MCF 10A (cell line): ENCODE measurements around the gene CLDN18. TPM values are rescaled to one million over a fixed set of nuclear protein-coding genes. Genes with fewer than 3 reads are reported as not detected.

ENCODE experiments used
- BruUV-seq: library from RNA; stranded (reverse); fragments of 400-500 nt; replicated peaks from 2 replicates; lab custom pipeline; 2021; lab: Mats Ljungman, UMichigan
- CTCF ChIA-PET: fragments of 300-600 bp; sonication (Branson Sonifier 250); formaldehyde crosslinking; extraction: SDS; loops from one replicate; lab custom pipeline; 2021; ENCODE audit warnings: antibody characterized with exemption, inconsistent platforms; lab: Yijun Ruan, JAX
- POLR2A ChIA-PET: fragments of 300-600, 350-650 bp; sonication (Branson Sonifier 250); formaldehyde crosslinking; extraction: SDS; loops from one replicate; lab custom pipeline; 2020; ENCODE audit warnings: antibody characterized with exemption, inconsistent platforms; lab: Yijun Ruan, JAX
- DNase-seq: peaks from one replicate; pipeline ENCODE4 v3.0.0-alpha.2; 2018; ENCODE audit not compliant: unreplicated experiment
- H3K27ac Mint-ChIP-seq: one replicate; pipeline ENCODE4 v1.8.0; 2022; ENCODE audit warnings: mild to moderate bottlenecking, low read depth, mixed read lengths; ENCODE audit not compliant: unreplicated experiment
- H3K27me3 Mint-ChIP-seq: one replicate; pipeline ENCODE4 v1.8.0; 2022; ENCODE audit warnings: mixed read lengths; ENCODE audit not compliant: insufficient read depth, unreplicated experiment
- H3K36me3 Mint-ChIP-seq: one replicate; pipeline ENCODE4 v1.8.0; 2022; ENCODE audit warnings: mild to moderate bottlenecking, moderate library complexity, mixed read lengths; ENCODE audit not compliant: insufficient read depth, unreplicated experiment
- H3K4me1 Mint-ChIP-seq: one replicate; pipeline ENCODE4 v1.8.0; 2022; ENCODE audit warnings: mixed read lengths; ENCODE audit not compliant: insufficient read depth, unreplicated experiment
- H3K4me3 Mint-ChIP-seq: one replicate; pipeline ENCODE4 v1.8.0; 2022; ENCODE audit warnings: mild to moderate bottlenecking, moderate library complexity, mixed read lengths; ENCODE audit not compliant: unreplicated experiment
- H3K9me3 Mint-ChIP-seq: one replicate; pipeline ENCODE4 v1.8.0; 2022; ENCODE audit warnings: mixed read lengths; ENCODE audit not compliant: unreplicated experiment
- intact Hi-C: fragments of 100-400 bp; cut with micrococcal nuclease; formaldehyde crosslinking; loops from 2 replicates; pipeline ENCODE4 v1.14.1; 2022
- total RNA-seq: library from RNA; stranded (reverse); gene quantifications from 2 replicates; pipeline ENCODE4 v1.2.3, GENCODE V29; 2022
- TF ChIP-seq, protein P1 (sequence below): fragments of 200-600 bp; IDR thresholded peaks from one replicate; pipeline ENCODE4 v1.8.0; 2022; ENCODE audit warnings: antibody characterized with exemption, mild to moderate bottlenecking; ENCODE audit not compliant: unreplicated experiment

CLDN18 gene
- total RNA-seq, 1 experiment from 2014 or later, result not detected

DNA sequence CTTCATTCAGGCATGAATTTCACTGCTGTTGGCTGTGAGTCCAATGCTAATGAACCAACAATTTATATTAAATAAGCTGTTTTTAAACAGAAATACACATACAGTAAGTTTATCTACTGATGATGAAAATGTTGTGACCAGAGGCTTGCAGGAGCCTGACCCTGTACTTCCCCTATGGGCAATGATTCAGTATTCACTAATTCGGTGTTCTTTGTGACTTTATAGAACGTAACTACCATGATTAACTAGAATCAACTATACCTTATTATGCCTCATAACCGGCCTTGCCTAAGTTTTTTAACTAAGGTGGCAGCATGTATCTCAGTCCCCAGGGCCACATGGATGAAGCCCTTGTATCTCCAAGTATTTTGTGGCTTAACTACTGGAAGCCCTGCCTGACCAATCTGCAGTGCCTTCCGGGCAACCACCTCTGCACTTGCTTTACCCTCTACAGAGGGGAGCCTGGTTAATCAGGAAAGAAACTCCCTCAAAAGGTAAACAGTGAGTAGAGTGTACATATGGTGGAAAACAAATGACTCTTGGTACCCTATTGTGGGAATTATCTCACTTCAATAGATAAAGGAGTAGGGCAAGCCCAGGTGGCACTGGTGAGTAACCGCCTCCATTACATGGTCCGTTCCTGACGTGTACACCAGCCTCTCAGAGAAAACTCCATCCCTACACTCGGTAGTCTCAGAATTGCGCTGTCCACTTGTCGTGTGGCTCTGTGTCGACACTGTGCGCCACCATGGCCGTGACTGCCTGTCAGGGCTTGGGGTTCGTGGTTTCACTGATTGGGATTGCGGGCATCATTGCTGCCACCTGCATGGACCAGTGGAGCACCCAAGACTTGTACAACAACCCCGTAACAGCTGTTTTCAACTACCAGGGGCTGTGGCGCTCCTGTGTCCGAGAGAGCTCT, 11.6 kb upstream of the CLDN18 start:
- TF ChIP-seq, protein P1, sequence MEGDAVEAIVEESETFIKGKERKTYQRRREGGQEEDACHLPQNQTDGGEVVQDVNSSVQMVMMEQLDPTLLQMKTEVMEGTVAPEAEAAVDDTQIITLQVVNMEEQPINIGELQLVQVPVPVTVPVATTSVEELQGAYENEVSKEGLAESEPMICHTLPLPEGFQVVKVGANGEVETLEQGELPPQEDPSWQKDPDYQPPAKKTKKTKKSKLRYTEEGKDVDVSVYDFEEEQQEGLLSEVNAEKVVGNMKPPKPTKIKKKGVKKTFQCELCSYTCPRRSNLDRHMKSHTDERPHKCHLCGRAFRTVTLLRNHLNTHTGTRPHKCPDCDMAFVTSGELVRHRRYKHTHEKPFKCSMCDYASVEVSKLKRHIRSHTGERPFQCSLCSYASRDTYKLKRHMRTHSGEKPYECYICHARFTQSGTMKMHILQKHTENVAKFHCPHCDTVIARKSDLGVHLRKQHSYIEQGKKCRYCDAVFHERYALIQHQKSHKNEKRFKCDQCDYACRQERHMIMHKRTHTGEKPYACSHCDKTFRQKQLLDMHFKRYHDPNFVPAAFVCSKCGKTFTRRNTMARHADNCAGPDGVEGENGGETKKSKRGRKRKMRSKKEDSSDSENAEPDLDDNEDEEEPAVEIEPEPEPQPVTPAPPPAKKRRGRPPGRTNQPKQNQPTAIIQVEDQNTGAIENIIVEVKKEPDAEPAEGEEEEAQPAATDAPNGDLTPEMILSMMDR, result no peak
- Mint-ChIP-seq H3K4me3 (no peak overlapping the region), H3K9me3 (peaks cover 17% of the 10 kb centered on the region), H3K36me3 (peaks cover 5% of the 10 kb centered on the region), H3K27ac (no peak overlapping the region), H3K4me1 (no peaks in the 10 kb centered on the region), H3K27me3 (no peaks in the 10 kb centered on the region)
- BruUV-seq, result no TSS peak
- intact Hi-C loops, result no loop called here
- DNase-seq, result no peak
- POLR2A ChIA-PET, result no interaction called here
- CTCF ChIA-PET, result interaction anchor here (1.0 kb wide), 1 partner anchor 27 kb away, joined by 4 read pairs; no protein-coding TSS in a partner anchor

DNA sequence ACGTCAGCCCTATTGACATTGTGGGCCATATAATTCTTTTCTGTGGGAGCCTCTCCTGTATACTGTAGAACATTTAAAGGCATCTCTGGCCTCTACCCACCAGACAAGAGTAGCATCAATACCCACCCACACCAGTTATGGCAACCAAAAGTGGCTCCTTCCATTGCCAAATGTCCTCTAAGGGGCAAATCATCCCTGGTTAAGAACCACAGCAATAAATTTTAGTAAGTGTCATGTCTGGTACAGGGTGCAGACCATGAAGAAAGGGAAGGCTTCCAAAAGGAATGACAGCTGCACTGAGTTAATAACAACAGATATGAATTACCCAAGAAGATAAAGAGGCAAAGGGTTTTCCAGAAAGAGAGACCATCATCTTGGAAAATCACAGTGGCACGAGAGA, 6.9 kb upstream of the CLDN18 start:
- no peaks in the 10 kb centered on the region for H3K27me3 Mint-ChIP-seq
- H3K9me3 Mint-ChIP-seq, result no peaks in the 10 kb centered on the region
- peaks cover 5% of the 10 kb centered on the region for H3K36me3 Mint-ChIP-seq
- no peak for DNase-seq
- intact Hi-C loops, result no loop called here
- ChIA-PET CTCF (no interaction called here), POLR2A (no interaction called here)
- TF ChIP-seq, protein P1, result no peak
- H3K27ac Mint-ChIP-seq, result no peak overlapping the region
- no TSS peak for BruUV-seq
- H3K4me1 Mint-ChIP-seq, result no peaks in the 10 kb centered on the region
- no peak overlapping the region for H3K4me3 Mint-ChIP-seq

DNA sequence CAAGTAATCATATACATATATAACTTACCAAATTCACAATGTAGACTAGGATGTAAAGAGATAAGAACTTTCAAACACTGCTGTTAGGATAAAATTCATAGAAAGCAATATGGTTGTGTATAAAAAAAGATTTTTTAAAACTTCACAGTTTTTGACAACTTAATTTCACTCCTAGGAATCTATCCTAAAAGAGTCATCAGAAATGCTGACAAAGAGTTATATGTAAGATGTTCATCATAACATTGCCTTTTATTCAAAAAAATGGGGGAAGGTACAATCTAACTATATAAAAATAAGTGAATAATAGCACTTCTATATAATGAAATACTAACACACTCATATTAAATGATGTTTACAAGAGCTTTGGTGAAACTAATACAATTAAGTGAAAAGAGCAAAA, 4.3 kb upstream of the CLDN18 start:
- TF ChIP-seq, protein P1, result no peak
- H3K27me3 Mint-ChIP-seq, result no peaks in the 10 kb centered on the region
- BruUV-seq, result no TSS peak
- ChIA-PET POLR2A (interaction anchor here (0.6 kb wide), 1 partner anchor 1655 kb away, joined by 3 read pairs; no protein-coding TSS in a partner anchor), CTCF (interaction anchor here (0.6 kb wide), 1 partner anchor 47 kb away, joined by 4 read pairs; no protein-coding TSS in a partner anchor)
- no peak for DNase-seq
- H3K27ac Mint-ChIP-seq, result no peak overlapping the region
- peaks cover 5% of the 10 kb centered on the region for H3K36me3 Mint-ChIP-seq
- H3K4me1 Mint-ChIP-seq, result no peaks in the 10 kb centered on the region
- no peak overlapping the region for H3K4me3 Mint-ChIP-seq
- intact Hi-C loops, result no loop called here
- no peaks in the 10 kb centered on the region for H3K9me3 Mint-ChIP-seq

DNA sequence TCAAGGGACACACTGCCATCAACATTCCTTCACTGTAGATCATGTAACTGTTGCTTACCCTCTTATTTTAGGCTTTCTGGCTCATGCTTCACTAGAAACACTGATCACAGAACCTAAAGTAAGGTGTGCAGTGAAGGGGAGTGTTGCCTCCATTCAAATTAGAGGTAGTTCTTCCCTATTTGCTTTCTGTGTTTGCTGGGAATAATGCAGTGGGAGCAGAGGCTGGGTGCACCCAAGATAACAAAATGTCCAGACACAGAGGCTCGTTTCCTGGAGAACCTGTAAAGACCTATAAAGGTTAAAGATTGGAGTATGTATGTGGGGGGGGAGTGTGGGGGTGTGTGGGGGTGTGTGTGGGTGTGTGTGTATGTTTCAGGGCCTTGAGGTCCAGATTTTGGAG, 2.1 kb upstream of the CLDN18 start:
- no peak overlapping the region for H3K27ac Mint-ChIP-seq
- H3K4me3 Mint-ChIP-seq, result no peak overlapping the region
- ChIA-PET CTCF (interaction anchor here (0.6 kb wide), 1 partner anchor 42 kb away, joined by 3 read pairs; no protein-coding TSS in a partner anchor), POLR2A (no interaction called here)
- H3K9me3 Mint-ChIP-seq, result no peaks in the 10 kb centered on the region
- no TSS peak for BruUV-seq
- no peaks in the 10 kb centered on the region for H3K4me1 Mint-ChIP-seq
- DNase-seq, result no peak
- no peaks in the 10 kb centered on the region for H3K36me3 Mint-ChIP-seq
- H3K27me3 Mint-ChIP-seq, result no peaks in the 10 kb centered on the region
- intact Hi-C loops, result no loop called here
- TF ChIP-seq, protein P1, result no peak
